ENCODE data around the gene CTR9.

CTR9 gene

DNA sequence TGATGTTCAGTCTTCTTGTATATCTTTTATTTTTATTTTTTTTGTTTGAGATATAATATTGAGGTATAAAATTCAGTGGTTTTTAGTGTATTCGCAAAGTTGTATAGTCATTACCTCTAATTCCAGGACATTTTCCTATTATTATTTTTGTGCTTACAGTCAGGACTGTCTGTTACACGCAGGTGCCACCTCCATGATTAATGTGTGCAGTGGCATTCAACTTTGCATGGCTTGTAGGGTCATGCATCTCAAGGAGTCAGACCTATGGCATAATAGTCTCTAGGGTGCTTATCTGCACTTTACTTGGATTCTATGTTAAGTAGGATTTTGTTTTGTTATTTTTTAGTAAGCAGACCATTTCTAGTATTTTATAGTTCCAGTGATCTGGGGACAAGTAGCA is 1.0 kb downstream of the CTR9 start:
- H3K4me3 ChIP-seq (ENCODE audit: low read length) = peak overlapping the region; percentile 88
- DNase-seq (ENCODE audit: low read depth) = no peak
- TF ChIP-seq, protein P1, sequence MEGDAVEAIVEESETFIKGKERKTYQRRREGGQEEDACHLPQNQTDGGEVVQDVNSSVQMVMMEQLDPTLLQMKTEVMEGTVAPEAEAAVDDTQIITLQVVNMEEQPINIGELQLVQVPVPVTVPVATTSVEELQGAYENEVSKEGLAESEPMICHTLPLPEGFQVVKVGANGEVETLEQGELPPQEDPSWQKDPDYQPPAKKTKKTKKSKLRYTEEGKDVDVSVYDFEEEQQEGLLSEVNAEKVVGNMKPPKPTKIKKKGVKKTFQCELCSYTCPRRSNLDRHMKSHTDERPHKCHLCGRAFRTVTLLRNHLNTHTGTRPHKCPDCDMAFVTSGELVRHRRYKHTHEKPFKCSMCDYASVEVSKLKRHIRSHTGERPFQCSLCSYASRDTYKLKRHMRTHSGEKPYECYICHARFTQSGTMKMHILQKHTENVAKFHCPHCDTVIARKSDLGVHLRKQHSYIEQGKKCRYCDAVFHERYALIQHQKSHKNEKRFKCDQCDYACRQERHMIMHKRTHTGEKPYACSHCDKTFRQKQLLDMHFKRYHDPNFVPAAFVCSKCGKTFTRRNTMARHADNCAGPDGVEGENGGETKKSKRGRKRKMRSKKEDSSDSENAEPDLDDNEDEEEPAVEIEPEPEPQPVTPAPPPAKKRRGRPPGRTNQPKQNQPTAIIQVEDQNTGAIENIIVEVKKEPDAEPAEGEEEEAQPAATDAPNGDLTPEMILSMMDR (conservative IDR thresholded peaks at IDR 0.05; ENCODE audit: low read length) = no peak

DNA sequence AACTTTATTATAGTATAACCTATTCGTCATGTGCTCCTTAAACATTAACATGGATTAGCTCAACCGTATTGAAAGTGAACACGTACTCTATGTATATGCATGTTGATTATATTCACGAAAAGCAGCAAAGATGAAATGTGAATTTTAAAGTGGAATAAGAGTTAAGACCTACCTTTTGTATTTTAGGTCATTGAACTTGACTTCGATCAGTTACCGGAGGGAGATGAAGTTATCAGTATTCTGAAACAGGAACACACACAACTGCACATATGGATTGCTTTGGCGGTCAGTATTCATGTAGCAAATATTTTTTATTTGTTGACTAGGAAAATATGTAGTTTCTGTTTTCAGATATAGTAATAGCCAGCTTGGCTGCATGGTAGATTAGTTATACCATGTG is 1.4 kb downstream of the CTR9 start:
- DNase-seq (ENCODE audit: low read depth) = no peak
- TF ChIP-seq, protein P1 (conservative IDR thresholded peaks at IDR 0.05; ENCODE audit: low read length) = no peak
- H3K4me3 ChIP-seq (ENCODE audit: low read length) = peak overlapping the region; percentile 88

GRCh38 chr11:10758957-10759356 is 7.9 kb downstream of the CTR9 start:
- TF ChIP-seq, protein P1 (conservative IDR thresholded peaks at IDR 0.05; ENCODE audit: low read length) = no peak
- no peak for DNase-seq (ENCODE audit: low read depth)
- no peak overlapping the region for H3K4me3 ChIP-seq (ENCODE audit: low read length)

DNA sequence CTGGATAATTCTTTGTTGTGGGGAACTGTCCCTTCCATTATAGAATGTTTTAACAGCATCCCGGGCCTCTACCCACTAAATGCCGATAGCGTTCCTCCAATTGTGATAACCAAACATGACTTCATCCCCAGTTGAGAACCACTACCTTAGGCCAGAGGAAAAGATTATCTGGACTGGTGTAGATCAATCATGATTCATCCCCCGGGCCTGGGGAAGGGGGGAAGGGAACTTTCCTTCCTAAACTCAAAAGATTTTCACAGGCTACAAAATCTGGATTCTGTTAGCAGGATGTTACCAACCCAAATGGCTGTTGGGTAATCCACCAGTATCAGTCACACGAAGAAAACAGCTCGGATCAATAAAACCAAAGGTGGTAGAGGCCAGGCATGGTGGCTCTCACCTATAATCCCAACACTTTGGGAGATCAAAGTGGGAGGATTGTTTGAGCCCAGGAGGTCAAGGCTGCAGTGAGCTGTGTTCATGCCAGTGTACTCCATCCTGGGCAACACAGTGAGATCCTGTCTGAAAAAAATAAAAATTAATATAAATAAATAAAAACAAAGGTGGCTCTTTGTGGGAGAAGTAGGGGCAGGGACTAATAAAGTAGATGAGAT is 10.1 kb downstream of the CTR9 start:
- no peak for DNase-seq (ENCODE audit: low read depth)
- H3K4me3 ChIP-seq (ENCODE audit: low read length) = no peak overlapping the region
- TF ChIP-seq, protein P1 (conservative IDR thresholded peaks at IDR 0.05; ENCODE audit: low read length) = no peak

GRCh38 chr11:10762185-10762584 is 11.1 kb downstream of the CTR9 start:
- no peak for DNase-seq (ENCODE audit: low read depth)

DNA sequence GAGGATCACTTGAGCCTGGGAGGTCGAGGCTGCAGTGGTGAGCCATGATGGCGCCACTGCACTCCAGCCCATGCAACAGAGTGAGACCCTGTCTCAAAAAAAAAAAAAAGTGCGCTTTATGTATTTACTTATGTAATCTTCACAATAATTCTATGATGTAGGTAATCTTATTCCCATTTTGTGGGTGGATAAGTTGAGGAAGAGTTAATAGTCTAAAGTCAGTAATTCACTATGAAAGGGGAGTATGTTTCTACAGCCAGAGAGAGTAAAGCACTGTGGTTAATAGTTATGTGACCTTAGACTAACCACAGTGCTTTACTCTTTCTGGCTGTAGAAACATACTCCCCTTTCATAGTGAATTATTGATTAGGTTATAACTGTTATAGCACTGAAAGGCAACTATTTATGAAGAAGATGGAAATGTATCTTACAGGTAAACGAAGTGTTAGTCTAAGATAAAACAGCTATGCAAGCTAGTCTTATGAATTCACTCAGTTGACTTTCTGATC is 11.9 kb downstream of the CTR9 start:
- DNase-seq (ENCODE audit: low read depth) = no peak

More at GRCh38 chr11:10762185-10762584, 11.1 kb downstream of the CTR9 start:
- no peak overlapping the region for H3K4me3 ChIP-seq (ENCODE audit: low read length)
- TF ChIP-seq, protein P1 (conservative IDR thresholded peaks at IDR 0.05; ENCODE audit: low read length) = no peak

GRCh38 chr11:10763766-10764165 is 12.7 kb downstream of the CTR9 start:
- DNase-seq (ENCODE audit: low read depth) = no peak
- TF ChIP-seq, protein P1 (conservative IDR thresholded peaks at IDR 0.05; ENCODE audit: low read length) = no peak
- no peak overlapping the region for H3K4me3 ChIP-seq (ENCODE audit: low read length)

More for the DNA sequence above, 11.9 kb downstream of the CTR9 start:
- TF ChIP-seq, protein P1 (conservative IDR thresholded peaks at IDR 0.05; ENCODE audit: low read length) = no peak
- H3K4me3 ChIP-seq (ENCODE audit: low read length) = no peak overlapping the region
